ENCODE measurements around the gene WDPCP. TPM values are rescaled to one million over a fixed set of nuclear protein-coding genes. Genes with fewer than 3 reads are reported as not detected.
"Not testable (repeated sequence)": the region's sequence is repeated elsewhere in the genome, so short reads cannot be mapped to it uniquely, and the experiment has no call there.

The WDPCP gene
- total and polyA plus RNA-seq, 12 donors: 2.7 to 14.6 (median 9.3) TPM

GRCh38 chr2:63086687-63087086, 501.6 kb downstream of the WDPCP start:
- no peaks in the 10 kb centered on the region for H3K4me1 ChIP-seq (replicated peaks in 1 of 2)
- intact Hi-C loops (cut with DNase I): no loop called here
- WGBS, 4 donors: 38 to 50% (median 45%) methylated on average over 1 of the region's 1 CpG

DNA sequence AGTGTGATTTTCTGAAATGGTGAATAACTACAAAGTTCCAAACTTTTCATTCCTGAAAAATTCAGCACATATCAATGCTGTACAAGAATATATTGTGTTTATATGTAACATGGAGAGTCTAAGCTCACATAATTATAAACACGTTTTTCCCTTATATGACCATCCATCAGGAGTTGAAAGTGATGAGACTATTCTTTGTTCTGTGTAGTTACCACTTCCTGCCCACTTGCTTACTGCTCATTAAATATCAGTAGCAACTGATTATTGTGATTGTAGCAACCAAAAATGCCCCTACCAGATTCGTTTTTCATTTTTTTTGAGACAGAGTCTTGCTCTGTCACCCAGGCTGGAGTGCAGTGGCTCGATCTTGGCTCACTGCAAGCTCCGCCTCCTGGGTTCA, 506.9 kb downstream of the WDPCP start:
- DNase-seq: no peak
- TF ChIP-seq CTCF (IDR thresholded peaks at IDR 0.05) (no peak), POLR2A (IDR thresholded peaks at IDR 0.05) (no peak)
- H3K9me3 ChIP-seq (replicated peaks in 1 of 3): no peaks in the 10 kb centered on the region
- H3K4me3 ChIP-seq: no peak overlapping the region
- intact Hi-C loops (cut with DNase I): no loop called here
- peaks cover 14% of the 10 kb centered on the region for H3K27me3 ChIP-seq
- H3K36me3 ChIP-seq (replicated peaks in 1 of 2): no peaks in the 10 kb centered on the region
- H3K27ac ChIP-seq: no peak overlapping the region
- 65 to 70% (median 68%) methylated on average over 4 of the region's 4 CpGs for WGBS, 4 donors
- no peaks in the 10 kb centered on the region for H3K4me1 ChIP-seq (replicated peaks in 1 of 2)

More at GRCh38 chr2:63086687-63087086, 501.6 kb downstream of the WDPCP start:
- Histone ChIP-seq H3K27ac (no peak overlapping the region), H3K9me3 (replicated peaks in 1 of 3) (no peaks in the 10 kb centered on the region), H3K36me3 (replicated peaks in 1 of 2) (no peaks in the 10 kb centered on the region), H3K4me3 (no peak overlapping the region), H3K27me3 (no peaks in the 10 kb centered on the region)
- TF ChIP-seq CTCF (IDR thresholded peaks at IDR 0.05) (no peak), POLR2A (IDR thresholded peaks at IDR 0.05) (no peak)
- DNase-seq: no peak

GRCh38 chr2:63078852-63079606, 509.2 kb downstream of the WDPCP start:
- intact Hi-C loops (cut with DNase I): no loop called here
- no peaks in the 10 kb centered on the region for H3K36me3 ChIP-seq (replicated peaks in 1 of 2)
- no peaks in the 10 kb centered on the region for H3K4me1 ChIP-seq (replicated peaks in 1 of 2)
- TF ChIP-seq POLR2A (IDR thresholded peaks at IDR 0.05): no peak
- peak in 1 of 6 experiments; percentile 6 for TF ChIP-seq CTCF (IDR thresholded peaks at IDR 0.05)
- WGBS, 4 donors: 75 to 80% (median 77%) methylated on average over 4 of the region's 4 CpGs
- peaks cover 18% of the 10 kb centered on the region for H3K27me3 ChIP-seq
- no peak for DNase-seq
- H3K9me3 ChIP-seq (replicated peaks in 1 of 3): no peaks in the 10 kb centered on the region
- H3K27ac ChIP-seq: no peak overlapping the region
- H3K4me3 ChIP-seq: no peak overlapping the region

DNA sequence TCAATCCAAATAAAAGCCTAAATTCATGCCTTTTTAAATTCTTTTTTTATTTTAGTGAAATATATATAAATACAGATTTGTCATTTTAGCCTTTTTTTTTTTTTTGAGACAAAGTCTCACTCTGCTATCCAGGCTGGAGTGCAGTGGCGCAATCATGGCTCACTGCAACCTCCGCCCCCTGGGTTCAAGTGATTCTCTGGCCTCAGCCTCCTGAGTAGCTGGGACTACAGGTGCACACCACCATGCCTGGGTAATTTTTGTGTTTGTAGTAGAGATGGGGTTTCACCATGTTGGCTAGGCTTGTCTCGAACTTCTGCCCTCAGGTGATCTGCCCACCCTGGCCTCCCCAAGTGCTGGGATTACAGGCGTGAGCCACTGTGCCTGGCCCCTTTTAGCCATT, 513.9 kb downstream of the WDPCP start:
- H3K4me3 ChIP-seq; H3K27ac ChIP-seq; H3K36me3 ChIP-seq (replicated peaks in 1 of 2); DNase-seq; H3K4me1 ChIP-seq (replicated peaks in 1 of 2); intact Hi-C loops (cut with DNase I); H3K9me3 ChIP-seq (replicated peaks in 1 of 3): not testable (repeated sequence)
- H3K27me3 ChIP-seq: peaks cover 17% of the 10 kb centered on the region
- WGBS, 4 donors: 79 to 85% (median 82%) methylated on average over 4 of the region's 4 CpGs

- Histone ChIP-seq H3K27ac (no peak overlapping the region), H3K27me3 (peaks cover 21% of the 10 kb centered on the region), H3K4me3 (no peak overlapping the region), H3K4me1 (replicated peaks in 1 of 2) (no peaks in the 10 kb centered on the region), H3K36me3 (replicated peaks in 1 of 2) (no peaks in the 10 kb centered on the region), H3K9me3 (replicated peaks in 1 of 3) (no peaks in the 10 kb centered on the region)
- 79 to 83% (median 79%) methylated on average over 3 of the region's 3 CpGs for WGBS, 4 donors
- TF ChIP-seq POLR2A (IDR thresholded peaks at IDR 0.05) (no peak), CTCF (IDR thresholded peaks at IDR 0.05) (no peak)
- DNase-seq: no peak
- intact Hi-C loops (cut with DNase I): no loop called here
Measured at GRCh38 chr2:63073994-63074393, 514.3 kb downstream of the WDPCP start.
